Fibroblast of lung (primary cell): ENCODE measurements around the gene TRMT2A. TPM values are rescaled to one million over a fixed set of nuclear protein-coding genes. Genes with fewer than 3 reads are reported as not detected.

Source experiments
- DNase-seq, 2 donors: peaks; one replicate each; pipeline versions ENCODE4 v3.0.0 to v3.0.0-alpha.2; 2010; ENCODE audit warnings: low read depth in 2 of 2
- H2AFZ ChIP-seq: 2 replicates; pipeline ENCODE4 v1.5.1; 2012; ENCODE audit warnings: low read length, control low read depth, inconsistent platforms
- H3K27ac ChIP-seq: 2 replicates; pipeline ENCODE4 v1.5.1; 2011; ENCODE audit warnings: low read length, control low read depth; ENCODE audit not compliant: insufficient read depth
- H3K27me3 ChIP-seq: 2 replicates; pipeline ENCODE4 v1.5.1; 2011; ENCODE audit warnings: mild to moderate bottlenecking, low read length; ENCODE audit not compliant: control insufficient read depth, insufficient read depth
- H3K36me3 ChIP-seq: 2 replicates; pipeline ENCODE4 v1.5.1; 2011; ENCODE audit warnings: low read length; ENCODE audit not compliant: control insufficient read depth, insufficient read depth
- H3K4me1 ChIP-seq: 2 replicates; pipeline ENCODE4 v1.5.1; 2011; ENCODE audit warnings: low read length; ENCODE audit not compliant: control insufficient read depth, insufficient read depth; ENCODE audit errors: extremely low read depth
- H3K4me2 ChIP-seq: 2 replicates; pipeline ENCODE4 v1.5.1; 2011; ENCODE audit warnings: low read length, control low read depth; ENCODE audit not compliant: insufficient read depth; ENCODE audit errors: extremely low read depth
- H3K4me3 ChIP-seq, 4 experiments: fragments of 200-600 bp in 1 of 4; sonication (generic) in 1 of 4; replicated peaks in 1 of 4; 2 replicates each; pipeline ENCODE4 v1.5.1; 2011 to 2016; ENCODE audit warnings: low read length in 4 of 4, low read depth in 3 of 4, mild to moderate bottlenecking in 3 of 4, control low read depth in 2 of 4, inconsistent platforms in 1 of 4, mixed read lengths in 1 of 4; ENCODE audit not compliant: insufficient read depth in 1 of 4; ENCODE audit errors: control extremely low read depth in 1 of 4
- H3K79me2 ChIP-seq: 2 replicates; pipeline ENCODE4 v1.5.1; 2012; ENCODE audit warnings: mild to moderate bottlenecking, low read length, inconsistent platforms; ENCODE audit not compliant: control insufficient read depth, insufficient read depth
- H3K9ac ChIP-seq: 2 replicates; pipeline ENCODE4 v1.5.1; 2011; ENCODE audit warnings: mild to moderate bottlenecking, low read length, control low read depth; ENCODE audit not compliant: insufficient read depth
- H3K9me3 ChIP-seq: 2 replicates; pipeline ENCODE4 v1.5.1; 2012; ENCODE audit warnings: low read depth, low read length; ENCODE audit not compliant: control insufficient read depth, insufficient read depth
- H4K20me1 ChIP-seq: 2 replicates; pipeline ENCODE4 v1.5.1; 2011; ENCODE audit warnings: low read length; ENCODE audit not compliant: control insufficient read depth, insufficient read depth; ENCODE audit errors: extremely low read depth
- EZH2 ChIP-seq: IDR thresholded peaks from 2 replicates; pipeline ENCODE4 v1.5.1; 2012; ENCODE audit warnings: low read length, control low read depth, mild to moderate bottlenecking; ENCODE audit errors: missing control alignments
- polyA plus RNA-seq, 2 donors: library from polyadenylated mRNA; depleted of rRNA in 1 of 2; stranded (reverse) in 1 of 2; unstranded in 1 of 2; fragments of >200 nt; gene quantifications; 2 replicates each; pipeline ENCODE4 v1.2.1, GENCODE V29; 2011 to 2012; ENCODE audit warnings: missing spikeins in 1 of 2
- total RNA-seq: library from RNA; depleted of rRNA; stranded (reverse); fragments of >200 nt; gene quantifications from 2 replicates; pipeline ENCODE4 v1.2.1, GENCODE V29; 2014
- TF ChIP-seq, protein P1 (sequence below), 2 donors: IDR thresholded peaks in 1 of 2; conservative IDR thresholded peaks in 1 of 2; 1 replicate in 1 of 2; 2 replicates in 1 of 2; pipeline ENCODE4 v1.5.1; 2011 to 2012; ENCODE audit warnings: low read length in 2 of 2, control low read depth in 1 of 2, inconsistent platforms in 1 of 2, low read depth in 1 of 2, mild to moderate bottlenecking in 1 of 2

Gene TRMT2A
- total and polyA plus RNA-seq, 2 donors (not counting 1 experiment from before 2014, with no cell fraction given): 13.5 to 52.2 TPM

DNA sequence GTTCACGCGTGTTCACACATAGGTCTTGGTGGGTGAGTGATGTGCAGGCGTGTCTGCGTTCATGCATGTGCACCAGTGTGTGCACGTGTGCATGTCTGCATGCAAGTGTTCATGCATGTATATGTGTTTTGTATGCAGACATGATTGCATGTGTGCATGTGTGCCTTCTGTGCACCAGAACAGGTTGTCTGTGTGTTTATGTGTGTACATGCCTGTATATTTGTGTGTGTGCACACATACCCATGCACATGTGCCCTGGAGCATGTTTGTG, 19.5 kb upstream of the TRMT2A start:
- peaks cover 60% of the 10 kb centered on the region for H3K79me2 ChIP-seq
- H3K36me3 ChIP-seq: peaks cover 8% of the 10 kb centered on the region
- H3K9me3 ChIP-seq: no peaks in the 10 kb centered on the region
- H2AFZ ChIP-seq: no peak overlapping the region
- H3K4me2 ChIP-seq: no peak overlapping the region
- no peak overlapping the region for H3K4me3 ChIP-seq
- no peak overlapping the region for H3K9ac ChIP-seq
- H3K27me3 ChIP-seq: no peaks in the 10 kb centered on the region
- no peak for DNase-seq
- no peaks in the 10 kb centered on the region for H4K20me1 ChIP-seq
- H3K4me1 ChIP-seq: peaks cover 5% of the 10 kb centered on the region
- TF ChIP-seq, protein P1, sequence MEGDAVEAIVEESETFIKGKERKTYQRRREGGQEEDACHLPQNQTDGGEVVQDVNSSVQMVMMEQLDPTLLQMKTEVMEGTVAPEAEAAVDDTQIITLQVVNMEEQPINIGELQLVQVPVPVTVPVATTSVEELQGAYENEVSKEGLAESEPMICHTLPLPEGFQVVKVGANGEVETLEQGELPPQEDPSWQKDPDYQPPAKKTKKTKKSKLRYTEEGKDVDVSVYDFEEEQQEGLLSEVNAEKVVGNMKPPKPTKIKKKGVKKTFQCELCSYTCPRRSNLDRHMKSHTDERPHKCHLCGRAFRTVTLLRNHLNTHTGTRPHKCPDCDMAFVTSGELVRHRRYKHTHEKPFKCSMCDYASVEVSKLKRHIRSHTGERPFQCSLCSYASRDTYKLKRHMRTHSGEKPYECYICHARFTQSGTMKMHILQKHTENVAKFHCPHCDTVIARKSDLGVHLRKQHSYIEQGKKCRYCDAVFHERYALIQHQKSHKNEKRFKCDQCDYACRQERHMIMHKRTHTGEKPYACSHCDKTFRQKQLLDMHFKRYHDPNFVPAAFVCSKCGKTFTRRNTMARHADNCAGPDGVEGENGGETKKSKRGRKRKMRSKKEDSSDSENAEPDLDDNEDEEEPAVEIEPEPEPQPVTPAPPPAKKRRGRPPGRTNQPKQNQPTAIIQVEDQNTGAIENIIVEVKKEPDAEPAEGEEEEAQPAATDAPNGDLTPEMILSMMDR (conservative IDR thresholded peaks at IDR 0.05 in 1 of 2, IDR thresholded peaks at IDR 0.05 in 1 of 2; ENCODE audit: low read depth in 1 of 2, low read length in 2 of 2): no peak
- no peak for TF ChIP-seq EZH2
- no peak overlapping the region for H3K27ac ChIP-seq

DNA sequence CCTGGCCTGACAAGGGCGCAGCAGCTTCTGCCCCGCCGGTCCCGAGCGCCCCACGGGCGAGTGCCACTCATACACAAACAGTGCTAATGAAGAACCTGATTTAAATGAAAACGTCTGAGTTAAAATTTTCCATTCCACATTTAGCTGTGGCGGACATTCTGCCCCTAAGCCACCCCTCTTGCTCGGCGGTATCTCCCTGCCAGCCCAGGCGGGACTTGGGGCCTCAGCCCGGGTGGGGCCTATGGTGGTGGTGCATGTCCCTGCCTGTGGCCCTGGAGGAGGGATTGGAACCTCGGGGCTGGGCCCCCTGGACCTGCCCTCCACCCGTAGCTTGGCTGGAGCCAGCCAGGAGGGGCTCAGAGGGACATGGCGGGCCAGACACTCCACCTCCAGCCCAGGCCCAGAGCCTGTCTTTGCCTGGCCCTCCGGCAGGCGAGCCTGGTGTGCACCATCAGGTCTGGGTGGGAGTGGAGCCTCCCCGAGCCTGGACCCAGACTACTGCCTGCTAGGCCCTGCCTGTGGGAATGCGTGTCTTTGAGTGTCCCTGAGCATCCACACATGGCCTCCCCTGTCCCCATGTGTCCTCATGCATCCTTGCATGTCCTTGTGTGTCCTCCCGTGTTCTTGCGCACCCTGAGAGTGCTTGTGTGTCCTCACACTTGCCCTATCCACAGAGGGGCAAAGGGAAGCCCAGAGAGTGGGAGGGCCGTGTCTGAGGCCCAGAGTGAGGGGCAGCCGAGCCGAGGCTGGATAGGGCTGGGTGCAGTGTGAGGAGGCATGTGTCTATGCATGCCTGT, 19.0 kb upstream of the TRMT2A start:
- Histone ChIP-seq H3K4me3 (no peak overlapping the region), H3K27ac (no peak overlapping the region), H4K20me1 (no peaks in the 10 kb centered on the region), H3K36me3 (peaks cover 5% of the 10 kb centered on the region), H3K27me3 (no peaks in the 10 kb centered on the region), H3K4me2 (no peak overlapping the region), H2AFZ (no peak overlapping the region), H3K9ac (no peak overlapping the region), H3K9me3 (no peaks in the 10 kb centered on the region), H3K79me2 (peaks cover 60% of the 10 kb centered on the region), H3K4me1 (peaks cover 5% of the 10 kb centered on the region)
- TF ChIP-seq EZH2: no peak
- TF ChIP-seq, protein P1 (conservative IDR thresholded peaks at IDR 0.05 in 1 of 2, IDR thresholded peaks at IDR 0.05 in 1 of 2; ENCODE audit: low read depth in 1 of 2, low read length in 2 of 2): no peak
- DNase-seq: no peak

DNA sequence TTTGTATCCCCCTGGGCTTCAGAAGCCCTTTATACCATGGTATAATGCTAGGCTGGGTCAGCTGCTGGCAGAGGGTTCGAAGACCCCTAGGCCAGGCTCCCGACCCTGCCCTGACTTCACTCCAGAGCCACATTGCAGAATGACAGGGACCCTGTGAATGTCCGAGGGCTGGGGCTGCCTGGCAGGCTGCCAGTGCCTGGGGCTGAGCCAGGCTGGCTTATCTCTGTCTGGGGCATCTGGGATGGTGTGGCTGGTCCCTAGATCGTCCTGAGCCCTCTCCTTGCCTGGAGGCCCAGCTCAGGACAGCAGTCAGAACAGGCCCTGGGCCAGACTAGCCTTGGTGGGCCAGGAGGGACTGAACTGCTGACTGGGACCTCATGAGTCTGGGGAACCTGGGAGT, 18.2 kb upstream of the TRMT2A start:
- no peak overlapping the region for H2AFZ ChIP-seq
- H3K4me1 ChIP-seq: peaks cover 5% of the 10 kb centered on the region
- H3K79me2 ChIP-seq: peaks cover 60% of the 10 kb centered on the region
- no peak for DNase-seq
- H3K9me3 ChIP-seq: no peaks in the 10 kb centered on the region
- no peak overlapping the region for H3K9ac ChIP-seq
- H4K20me1 ChIP-seq: no peaks in the 10 kb centered on the region
- H3K36me3 ChIP-seq: peaks cover 5% of the 10 kb centered on the region
- H3K27ac ChIP-seq: no peak overlapping the region
- TF ChIP-seq EZH2: no peak
- TF ChIP-seq, protein P1 (conservative IDR thresholded peaks at IDR 0.05 in 1 of 2, IDR thresholded peaks at IDR 0.05 in 1 of 2; ENCODE audit: low read depth in 1 of 2, low read length in 2 of 2): no peak
- H3K4me3 ChIP-seq: no peak overlapping the region
- H3K4me2 ChIP-seq: no peak overlapping the region
- H3K27me3 ChIP-seq: no peaks in the 10 kb centered on the region
